Inflammatory macrophage treated with lipopolysaccharide for 4 hours (primary cell): ENCODE results near the gene SLC17A2.
A peak's percentile ranks its signal among the peaks of the same experiment; 100 is the strongest.
"Not testable (repeated sequence)": the region's sequence is repeated elsewhere in the genome, so short reads cannot be mapped to it uniquely, and the experiment has no call there.

Source experiments
- DNase-seq: peaks from one replicate; pipeline ENCODE4 v3.0.0-alpha.2; 2020

The SLC17A2 gene

GRCh38 chr6:25951296-25952032 lies 21.0 kb upstream of the SLC17A2 start:
- DNase-seq: no peak

GRCh38 chr6:25950297-25950696 lies 19.8 kb upstream of the SLC17A2 start:
- DNase-seq: no peak

- no peak for DNase-seq
Measured at GRCh38 chr6:25949695-25950094, 19.2 kb upstream of the SLC17A2 start.

GRCh38 chr6:25947492-25947891 lies 17.0 kb upstream of the SLC17A2 start:
- not testable (repeated sequence) for DNase-seq

- no peak for DNase-seq
Measured at GRCh38 chr6:25946631-25947030, 16.1 kb upstream of the SLC17A2 start.

GRCh38 chr6:25945738-25946137 lies 15.2 kb upstream of the SLC17A2 start:
- not testable (repeated sequence) for DNase-seq

- no peak for DNase-seq
Measured at GRCh38 chr6:25944688-25945574, 14.4 kb upstream of the SLC17A2 start.

- no peak for DNase-seq
Measured at GRCh38 chr6:25943887-25944286, 13.4 kb upstream of the SLC17A2 start.

GRCh38 chr6:25942561-25943147 lies 12.2 kb upstream of the SLC17A2 start:
- peak; percentile 57 for DNase-seq

- DNase-seq: no peak
Measured at GRCh38 chr6:25939593-25939992, 9.1 kb upstream of the SLC17A2 start.

- DNase-seq: no peak
Measured at GRCh38 chr6:25935953-25936352, 5.5 kb upstream of the SLC17A2 start.

- no peak for DNase-seq
Measured at GRCh38 chr6:25934735-25935313, 4.3 kb upstream of the SLC17A2 start.

- DNase-seq: no peak
Measured at GRCh38 chr6:25934156-25934555, 3.7 kb upstream of the SLC17A2 start.

- no peak for DNase-seq
Measured at GRCh38 chr6:25931411-25931709, 869 bp upstream of the SLC17A2 start.

- not testable (repeated sequence) for DNase-seq
Measured at GRCh38 chr6:25929785-25930184, 706 bp downstream of the SLC17A2 start.

GRCh38 chr6:25928562-25929324 lies 1.7 kb downstream of the SLC17A2 start:
- no peak for DNase-seq

GRCh38 chr6:25927756-25928216 lies 2.7 kb downstream of the SLC17A2 start:
- DNase-seq: peak; percentile 9

- peak; percentile 63 for DNase-seq
Measured at GRCh38 chr6:25927178-25927577, 3.3 kb downstream of the SLC17A2 start.

- no peak for DNase-seq
Measured at GRCh38 chr6:25925876-25926275, 4.6 kb downstream of the SLC17A2 start.

GRCh38 chr6:25922301-25922700 lies 8.2 kb downstream of the SLC17A2 start:
- no peak for DNase-seq

- peak; percentile 40 for DNase-seq
Measured at GRCh38 chr6:25921525-25922203, 8.8 kb downstream of the SLC17A2 start.

- no peak for DNase-seq
Measured at GRCh38 chr6:25919657-25920056, 10.8 kb downstream of the SLC17A2 start.
